ENCODE results near the gene MYO16. TPM values are rescaled to one million over a fixed set of nuclear protein-coding genes. Genes with fewer than 3 reads are reported as not detected.

MYO16 gene
- total RNA-seq, 1 donor from 2014 or later: not detected

GRCh38 chr13:109136873-109137272, 507.5 kb downstream of the MYO16 start:
- DNase-seq: no peak
- H3K36me3 Mint-ChIP-seq (ENCODE audit: low read depth): no peaks in the 10 kb centered on the region
- intact Hi-C loops (cut with micrococcal nuclease): no loop called here
- no peak overlapping the region for H3K4me3 Mint-ChIP-seq
- H3K4me1 Mint-ChIP-seq: no peaks in the 10 kb centered on the region
- H3K9me3 Mint-ChIP-seq: no peaks in the 10 kb centered on the region
- no peak overlapping the region for H3K27ac Mint-ChIP-seq
- peaks cover 11% of the 10 kb centered on the region for H3K27me3 Mint-ChIP-seq

DNA sequence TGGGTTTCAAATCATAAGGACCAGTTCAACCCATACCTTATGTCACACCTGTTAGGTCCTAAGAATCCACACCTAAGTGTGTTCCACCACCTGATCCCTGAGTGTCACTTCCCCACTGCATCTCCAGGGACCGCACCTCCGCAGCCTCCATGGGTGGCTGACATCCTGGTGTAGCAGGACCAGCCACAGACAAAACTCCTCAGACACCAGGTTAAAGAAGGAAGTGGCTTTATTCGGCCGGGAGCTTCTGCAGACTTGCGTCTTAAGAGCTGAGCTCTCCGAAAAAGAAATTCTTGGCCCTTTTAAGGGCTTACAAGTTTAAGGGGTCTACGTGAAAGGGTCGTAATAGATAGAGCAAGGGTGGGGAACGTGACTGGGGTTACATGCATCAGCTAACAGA, 509.9 kb downstream of the MYO16 start:
- DNase-seq: no peak
- intact Hi-C loops (cut with micrococcal nuclease): no loop called here
- Mint-ChIP-seq H3K36me3 (ENCODE audit: low read depth) (no peaks in the 10 kb centered on the region), H3K27me3 (peaks cover 23% of the 10 kb centered on the region), H3K9me3 (no peaks in the 10 kb centered on the region), H3K4me3 (no peak overlapping the region), H3K27ac (no peak overlapping the region), H3K4me1 (no peaks in the 10 kb centered on the region)

GRCh38 chr13:109140054-109140453, 510.6 kb downstream of the MYO16 start:
- no peaks in the 10 kb centered on the region for H3K9me3 Mint-ChIP-seq
- peaks cover 23% of the 10 kb centered on the region for H3K27me3 Mint-ChIP-seq
- H3K4me3 Mint-ChIP-seq: no peak overlapping the region
- no peaks in the 10 kb centered on the region for H3K36me3 Mint-ChIP-seq (ENCODE audit: low read depth)
- H3K27ac Mint-ChIP-seq: no peak overlapping the region
- intact Hi-C loops (cut with micrococcal nuclease): loop anchor here (10.0 kb wide), 1 partner anchor 655 kb away; no protein-coding TSS in a partner anchor
- no peak for DNase-seq
- no peaks in the 10 kb centered on the region for H3K4me1 Mint-ChIP-seq

DNA sequence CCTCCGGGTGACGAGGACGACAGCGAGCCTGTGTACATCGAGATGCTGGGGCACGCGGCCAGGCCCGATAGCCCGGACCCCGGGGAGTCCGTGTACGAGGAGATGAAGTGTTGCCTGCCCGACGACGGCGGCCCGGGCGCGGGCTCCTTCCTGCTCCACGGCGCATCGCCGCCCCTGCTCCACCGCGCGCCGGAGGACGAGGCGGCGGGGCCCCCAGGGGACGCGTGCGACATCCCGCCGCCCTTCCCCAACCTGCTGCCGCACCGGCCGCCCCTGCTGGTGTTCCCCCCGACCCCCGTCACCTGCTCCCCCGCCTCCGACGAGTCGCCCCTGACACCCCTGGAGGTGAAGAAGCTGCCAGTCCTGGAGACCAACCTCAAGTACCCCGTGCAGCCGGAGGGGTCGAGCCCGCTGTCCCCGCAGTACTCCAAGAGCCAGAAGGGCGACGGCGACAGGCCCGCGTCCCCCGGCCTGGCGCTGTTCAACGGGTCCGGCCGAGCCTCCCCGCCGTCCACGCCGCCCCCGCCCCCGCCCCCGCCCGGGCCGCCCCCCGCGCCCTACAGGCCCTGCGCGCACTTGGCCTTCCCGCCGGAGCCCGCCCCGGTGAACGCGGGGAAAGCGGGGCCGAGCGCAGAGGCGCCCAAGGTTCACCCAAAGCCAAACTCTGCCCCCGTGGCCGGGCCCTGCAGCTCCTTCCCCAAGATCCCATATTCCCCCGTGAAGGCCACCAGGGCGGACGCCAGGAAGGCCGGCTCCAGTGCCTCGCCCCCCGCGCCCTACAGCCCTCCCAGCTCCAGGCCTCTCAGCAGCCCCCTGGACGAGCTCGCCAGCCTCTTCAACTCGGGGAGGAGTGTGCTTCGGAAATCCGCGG, 511.3 kb downstream of the MYO16 start:
- no peak overlapping the region for H3K27ac Mint-ChIP-seq
- intact Hi-C loops (cut with micrococcal nuclease): loop anchor here (10.0 kb wide), 1 partner anchor 654 kb away; no protein-coding TSS in a partner anchor

DNA sequence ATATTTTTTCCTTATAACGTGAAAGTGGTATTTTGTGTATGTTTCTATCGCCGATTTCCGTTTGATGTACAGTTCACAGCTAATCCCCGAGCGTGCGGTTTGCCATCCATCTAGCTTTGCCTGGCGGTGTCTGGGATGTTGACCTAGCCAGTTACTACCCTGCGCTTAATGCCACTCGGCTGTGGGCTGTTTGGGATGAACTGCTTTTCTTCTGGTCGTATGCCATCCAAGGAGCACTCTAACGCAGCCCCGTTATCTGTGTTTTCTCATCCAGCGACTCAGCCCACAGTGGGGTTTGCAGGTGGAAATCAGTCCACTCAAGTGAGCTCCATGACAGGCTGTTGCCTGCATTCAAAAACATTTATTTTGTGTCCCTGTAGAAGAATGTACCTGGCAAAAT, 512.3 kb downstream of the MYO16 start:
- intact Hi-C loops (cut with micrococcal nuclease): loop anchor here (10.0 kb wide), 1 partner anchor 653 kb away; no protein-coding TSS in a partner anchor
- H3K27me3 Mint-ChIP-seq: peaks cover 23% of the 10 kb centered on the region
- no peaks in the 10 kb centered on the region for H3K4me1 Mint-ChIP-seq
- no peaks in the 10 kb centered on the region for H3K36me3 Mint-ChIP-seq (ENCODE audit: low read depth)
- no peak for DNase-seq
- no peak overlapping the region for H3K4me3 Mint-ChIP-seq
- H3K9me3 Mint-ChIP-seq: no peaks in the 10 kb centered on the region
- no peak overlapping the region for H3K27ac Mint-ChIP-seq

More for the DNA sequence above, 511.3 kb downstream of the MYO16 start:
- H3K4me1 Mint-ChIP-seq: no peaks in the 10 kb centered on the region
- H3K27me3 Mint-ChIP-seq: peaks cover 23% of the 10 kb centered on the region
- no peak overlapping the region for H3K4me3 Mint-ChIP-seq
- H3K9me3 Mint-ChIP-seq: no peaks in the 10 kb centered on the region
- no peaks in the 10 kb centered on the region for H3K36me3 Mint-ChIP-seq (ENCODE audit: low read depth)
- no peak for DNase-seq

DNA sequence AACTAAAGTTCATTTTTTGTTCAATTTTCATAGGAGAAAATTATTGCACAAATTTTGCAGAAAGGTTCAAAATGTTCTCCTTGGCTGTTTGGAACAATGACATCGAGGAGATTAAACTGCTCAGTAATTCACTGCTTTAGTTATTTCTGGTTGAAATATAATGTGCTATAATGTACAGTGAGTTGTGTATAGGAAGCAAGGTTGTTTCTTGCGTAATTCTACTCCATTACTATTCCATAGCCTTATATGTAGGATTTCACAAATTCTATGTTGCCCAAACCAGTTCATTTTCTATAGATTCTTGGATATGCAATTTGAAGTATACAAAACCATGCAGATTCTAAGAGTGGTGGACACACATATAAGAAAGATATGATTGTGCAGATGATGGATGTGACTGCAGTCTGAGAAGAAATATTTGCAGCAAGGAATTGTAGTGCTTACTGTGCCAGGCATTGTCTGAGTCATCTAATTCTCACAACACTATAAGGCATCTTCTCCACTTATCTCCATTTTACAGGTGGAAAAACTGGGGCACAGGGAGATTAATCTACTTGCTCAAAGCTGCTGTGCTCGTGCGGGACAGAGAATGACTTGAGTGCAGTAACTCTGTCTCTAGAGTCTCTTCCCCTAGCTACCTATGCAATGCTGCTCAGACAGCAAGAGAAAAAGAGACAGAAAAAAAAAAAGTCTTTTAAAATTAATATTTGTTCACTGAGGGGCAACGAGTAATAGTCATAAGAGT, 515.5 kb downstream of the MYO16 start:
- intact Hi-C loops (cut with micrococcal nuclease): loop anchor here (10.0 kb wide), 1 partner anchor 650 kb away; no protein-coding TSS in a partner anchor
- DNase-seq: no peak
- H3K27me3 Mint-ChIP-seq: peaks cover 19% of the 10 kb centered on the region
- no peaks in the 10 kb centered on the region for H3K36me3 Mint-ChIP-seq (ENCODE audit: low read depth)
- H3K9me3 Mint-ChIP-seq: no peaks in the 10 kb centered on the region
- no peak overlapping the region for H3K27ac Mint-ChIP-seq
- H3K4me3 Mint-ChIP-seq: no peak overlapping the region
- H3K4me1 Mint-ChIP-seq: no peaks in the 10 kb centered on the region

- peaks cover 19% of the 10 kb centered on the region for H3K27me3 Mint-ChIP-seq
- H3K27ac Mint-ChIP-seq: no peak overlapping the region
- no peak overlapping the region for H3K4me3 Mint-ChIP-seq
- no peaks in the 10 kb centered on the region for H3K36me3 Mint-ChIP-seq (ENCODE audit: low read depth)
- H3K9me3 Mint-ChIP-seq: no peaks in the 10 kb centered on the region
- DNase-seq: peak; percentile 61
- H3K4me1 Mint-ChIP-seq: no peaks in the 10 kb centered on the region
- intact Hi-C loops (cut with micrococcal nuclease): loop anchor here (10.0 kb wide), 1 partner anchor 649 kb away; no protein-coding TSS in a partner anchor
Observed at GRCh38 chr13:109145631-109146030, 516.2 kb downstream of the MYO16 start.

DNA sequence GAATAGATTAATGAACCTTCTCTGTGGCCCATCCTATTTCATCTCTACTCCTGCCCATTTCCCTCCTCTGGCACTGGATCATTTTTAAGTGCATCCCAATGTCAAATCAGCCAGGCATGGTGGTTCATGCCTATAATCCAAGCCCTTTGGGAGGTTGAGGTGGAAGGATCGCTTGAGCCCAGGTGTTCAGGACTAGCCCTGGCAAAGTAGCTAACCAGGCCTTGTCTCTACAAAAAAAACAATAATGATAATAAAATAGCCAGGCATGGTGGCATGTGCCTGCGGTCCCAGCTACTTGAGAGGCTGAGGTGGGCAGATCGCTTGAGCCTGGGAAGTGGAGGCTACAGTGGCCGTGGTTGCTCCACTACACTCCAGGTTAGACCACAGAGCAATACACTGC, 517.0 kb downstream of the MYO16 start:
- intact Hi-C loops (cut with micrococcal nuclease): loop anchor here (10.0 kb wide), 1 partner anchor 648 kb away; no protein-coding TSS in a partner anchor
- peaks cover 15% of the 10 kb centered on the region for H3K27me3 Mint-ChIP-seq
- H3K4me3 Mint-ChIP-seq: no peak overlapping the region
- H3K9me3 Mint-ChIP-seq: no peaks in the 10 kb centered on the region
- no peaks in the 10 kb centered on the region for H3K4me1 Mint-ChIP-seq
- H3K27ac Mint-ChIP-seq: no peak overlapping the region
- no peaks in the 10 kb centered on the region for H3K36me3 Mint-ChIP-seq (ENCODE audit: low read depth)
- DNase-seq: no peak

- no peak for DNase-seq
- Mint-ChIP-seq H3K36me3 (ENCODE audit: low read depth) (no peaks in the 10 kb centered on the region), H3K9me3 (no peaks in the 10 kb centered on the region), H3K27ac (no peak overlapping the region), H3K4me1 (no peaks in the 10 kb centered on the region), H3K27me3 (peaks cover 9% of the 10 kb centered on the region), H3K4me3 (no peak overlapping the region)
- intact Hi-C loops (cut with micrococcal nuclease): loop anchor here (10.0 kb wide), 1 partner anchor 648 kb away; no protein-coding TSS in a partner anchor
Observed at GRCh38 chr13:109146912-109147647, 517.7 kb downstream of the MYO16 start.

DNA sequence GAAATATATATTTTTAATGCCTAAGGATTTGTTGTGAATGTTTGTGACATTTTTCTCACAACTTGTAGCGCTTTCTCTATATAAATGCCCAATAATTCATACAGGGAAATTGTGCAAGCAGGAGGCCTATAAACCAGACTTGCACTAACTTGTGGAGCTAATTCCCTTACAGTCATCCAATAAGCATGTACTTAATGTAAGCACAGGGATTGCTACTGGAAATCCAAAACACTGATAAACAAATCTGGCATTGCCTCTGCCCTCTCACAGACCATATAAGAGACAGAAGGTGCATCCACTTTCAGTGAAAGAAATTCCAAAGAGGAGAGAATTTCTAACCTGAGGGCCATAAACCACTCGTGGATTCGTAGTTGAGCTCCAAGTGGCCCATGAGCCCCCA, 518.8 kb downstream of the MYO16 start:
- Mint-ChIP-seq H3K36me3 (ENCODE audit: low read depth) (no peaks in the 10 kb centered on the region), H3K4me3 (no peak overlapping the region), H3K9me3 (no peaks in the 10 kb centered on the region), H3K27ac (no peak overlapping the region), H3K27me3 (no peaks in the 10 kb centered on the region), H3K4me1 (no peaks in the 10 kb centered on the region)
- intact Hi-C loops (cut with micrococcal nuclease): loop anchor here (10.0 kb wide), 1 partner anchor 647 kb away; no protein-coding TSS in a partner anchor
- DNase-seq: no peak

- no peak for DNase-seq
- Mint-ChIP-seq H3K4me3 (no peak overlapping the region), H3K4me1 (no peaks in the 10 kb centered on the region), H3K27me3 (no peaks in the 10 kb centered on the region), H3K36me3 (ENCODE audit: low read depth) (no peaks in the 10 kb centered on the region), H3K27ac (no peak overlapping the region), H3K9me3 (no peaks in the 10 kb centered on the region)
- intact Hi-C loops (cut with micrococcal nuclease): no loop called here
Observed at GRCh38 chr13:109150696-109151095, 521.3 kb downstream of the MYO16 start.

GRCh38 chr13:109151255-109151654, 521.8 kb downstream of the MYO16 start:
- no peak for DNase-seq
- no peaks in the 10 kb centered on the region for H3K27me3 Mint-ChIP-seq
- H3K4me3 Mint-ChIP-seq: no peak overlapping the region
- H3K4me1 Mint-ChIP-seq: no peaks in the 10 kb centered on the region
- no peaks in the 10 kb centered on the region for H3K9me3 Mint-ChIP-seq
- H3K27ac Mint-ChIP-seq: no peak overlapping the region
- no peaks in the 10 kb centered on the region for H3K36me3 Mint-ChIP-seq (ENCODE audit: low read depth)
- intact Hi-C loops (cut with micrococcal nuclease): no loop called here

DNA sequence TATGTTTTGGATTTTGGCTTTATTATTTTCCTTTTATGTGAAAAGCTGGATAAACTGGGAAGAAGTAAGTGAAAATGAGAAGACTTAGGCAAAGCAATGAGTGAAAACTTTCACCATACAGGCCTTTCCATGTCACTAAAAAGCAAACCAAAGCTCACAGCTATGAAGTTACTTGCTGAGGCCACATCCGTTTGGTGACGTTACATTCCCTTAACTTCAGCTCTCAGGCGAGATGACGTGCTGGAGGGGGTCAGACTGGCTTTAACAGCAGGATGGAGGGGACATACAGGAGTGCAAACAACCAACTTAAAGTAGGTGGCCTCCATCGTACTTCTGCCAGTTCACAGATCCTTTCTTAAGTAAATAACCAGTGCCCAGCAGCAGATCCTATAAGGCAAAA, 522.3 kb downstream of the MYO16 start:
- Mint-ChIP-seq H3K27ac (no peak overlapping the region), H3K4me3 (no peak overlapping the region), H3K36me3 (ENCODE audit: low read depth) (no peaks in the 10 kb centered on the region), H3K27me3 (no peaks in the 10 kb centered on the region), H3K4me1 (no peaks in the 10 kb centered on the region), H3K9me3 (no peaks in the 10 kb centered on the region)
- intact Hi-C loops (cut with micrococcal nuclease): no loop called here
- DNase-seq: no peak

Data from activated CD4-positive, alpha-beta T cell treated with anti-CD3 and anti-CD28 coated beads, Interleukin-2, amount 10 ng/mL, durations not matched to agents 24 days and 14 days (primary cell).